ENCODE results near the gene ZNF662. TPM values are rescaled to one million over a fixed set of nuclear protein-coding genes. Genes with fewer than 3 reads are reported as not detected.

The ZNF662 gene
- total and polyA plus RNA-seq, 2 of the 13 experiments (the other 11 are each of a cell fraction or from before 2014, with no cell fraction given) = not detected

GRCh38 chr3:42880601-42881451, 25.1 kb upstream of the ZNF662 start (continued):
- no peak for TF ChIP-seq ATF4 (CRISPR knock-in tag; IDR thresholded peaks at IDR 0.05)
- peak; percentile 40 for TF ChIP-seq THAP11 (CRISPR knock-in tag; IDR thresholded peaks at IDR 0.05)
- TF ChIP-seq ZNF3 (CRISPR knock-in tag; IDR thresholded peaks at IDR 0.05) = no peak
- no peak for TF ChIP-seq SAFB2 (CRISPR knock-in tag; IDR thresholded peaks at IDR 0.05; ENCODE audit: borderline replicate concordance, low read depth)
- no peak for TF ChIP-seq GTF2F1 (IDR thresholded peaks at IDR 0.05; ENCODE audit: low read length)
- no peak for TF ChIP-seq ZNF644 (CRISPR knock-in tag; IDR thresholded peaks at IDR 0.05; ENCODE audit: low read depth)
- no peak for TF ChIP-seq SP1 (IDR thresholded peaks at IDR 0.05)
- peak; percentile 33; the same call in 1 of the 2 replicates for TF ChIP-seq SP1 (CRISPR knock-in tag; IDR thresholded peaks at IDR 0.05)
- TF ChIP-seq ZNF576 (CRISPR knock-in tag; IDR thresholded peaks at IDR 0.05) = no peak
- TF ChIP-seq ZNF343 (CRISPR knock-in tag; IDR thresholded peaks at IDR 0.05) = 0 out of 2 replicates have a peak, but pooled peaks have one; percentile 42
- no peak for TF ChIP-seq GMEB1 (CRISPR knock-in tag; IDR thresholded peaks at IDR 0.05; ENCODE audit: borderline replicate concordance)
- no peak for TF ChIP-seq FOXK1 (CRISPR knock-in tag; IDR thresholded peaks at IDR 0.05; ENCODE audit: borderline replicate concordance, low read depth)
- no peak for TF ChIP-seq ZFX (CRISPR knock-in tag; IDR thresholded peaks at IDR 0.05; ENCODE audit: low read depth)
- peak; percentile 49; the same call in 1 of the 2 replicates for TF ChIP-seq DMAP1 (CRISPR knock-in tag; IDR thresholded peaks at IDR 0.05)
- peak; percentile 94 for TF ChIP-seq GABPB1 (CRISPR knock-in tag; IDR thresholded peaks at IDR 0.05)
- TF ChIP-seq CENPBD1 (CRISPR knock-in tag; IDR thresholded peaks at IDR 0.05; ENCODE audit: borderline replicate concordance, low read depth) = no peak
- TF ChIP-seq ELF4 (CRISPR knock-in tag; IDR thresholded peaks at IDR 0.05; ENCODE audit: borderline replicate concordance) = no peak
- TF ChIP-seq KLF13 (CRISPR knock-in tag; IDR thresholded peaks at IDR 0.05) = no peak
- no peak for TF ChIP-seq HNF1A (IDR thresholded peaks at IDR 0.05; ENCODE audit: low read depth)
- no peak; the same call in 1 of the 2 replicates for TF ChIP-seq HNF1A (CRISPR knock-in tag; IDR thresholded peaks at IDR 0.05; ENCODE audit: borderline replicate concordance)
- TF ChIP-seq XBP1 (CRISPR knock-in tag; IDR thresholded peaks at IDR 0.05) = no peak
- no peak for TF ChIP-seq ZNF567 (CRISPR knock-in tag; IDR thresholded peaks at IDR 0.05; ENCODE audit: borderline replicate concordance)
- TF ChIP-seq TOE1 (CRISPR knock-in tag; IDR thresholded peaks at IDR 0.05) = no peak
- TF ChIP-seq MYNN (CRISPR knock-in tag; IDR thresholded peaks at IDR 0.05; ENCODE audit: low read depth) = no peak
